CD4-positive, alpha-beta T cell treated with Interleukin-2 at 100 ng/mL for 4 hours (primary cell): ENCODE measurements around the gene PDE7B.

Experiments
- DNase-seq: peaks from one replicate; pipeline ENCODE4 v3.0.0-alpha.2; 2020; ENCODE audit warnings: low spot score

Gene PDE7B

GRCh38 chr6:136155191-136155590, 303.7 kb downstream of the PDE7B start:
- no peak for DNase-seq

DNA sequence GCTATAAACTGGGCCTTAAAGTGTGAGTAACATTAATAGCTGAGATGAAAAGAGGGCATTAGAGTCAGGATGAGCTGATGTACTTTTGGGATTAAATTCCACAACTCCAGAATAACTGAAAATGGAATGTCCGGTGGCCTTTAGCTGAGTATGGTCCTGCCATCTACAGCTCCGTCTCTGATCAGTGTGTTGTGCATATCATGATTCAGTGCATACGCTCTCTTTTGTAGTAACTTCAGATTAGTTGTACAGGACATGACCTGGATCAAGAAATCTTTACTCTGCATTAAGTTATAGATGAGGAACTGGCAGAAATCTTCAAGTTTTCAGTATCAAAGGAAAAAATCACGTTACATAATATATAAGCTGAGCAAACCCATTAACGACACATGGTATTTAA, 306.2 kb downstream of the PDE7B start:
- DNase-seq, result no peak

DNA sequence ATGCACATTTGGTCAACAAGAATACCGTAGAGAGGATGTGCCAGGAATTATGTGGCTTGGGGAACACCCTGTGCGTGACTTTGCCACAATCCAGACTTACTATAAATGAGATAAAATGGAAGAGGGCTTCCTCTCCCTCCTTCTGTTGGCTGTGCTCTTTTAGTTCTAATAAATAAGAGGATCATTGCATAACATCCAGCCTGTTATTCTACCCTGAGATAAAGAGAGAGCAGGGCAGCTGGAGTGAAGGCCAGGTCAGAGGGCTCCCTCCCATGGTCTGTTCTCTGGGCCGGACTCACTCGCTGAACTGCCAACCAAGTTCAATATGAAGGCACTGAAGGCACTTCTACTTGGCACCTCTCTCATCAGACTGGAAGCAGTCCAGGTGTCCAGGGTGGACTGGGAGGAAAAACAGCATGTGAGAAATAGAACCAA, 306.9 kb downstream of the PDE7B start:
- DNase-seq, result no peak

DNA sequence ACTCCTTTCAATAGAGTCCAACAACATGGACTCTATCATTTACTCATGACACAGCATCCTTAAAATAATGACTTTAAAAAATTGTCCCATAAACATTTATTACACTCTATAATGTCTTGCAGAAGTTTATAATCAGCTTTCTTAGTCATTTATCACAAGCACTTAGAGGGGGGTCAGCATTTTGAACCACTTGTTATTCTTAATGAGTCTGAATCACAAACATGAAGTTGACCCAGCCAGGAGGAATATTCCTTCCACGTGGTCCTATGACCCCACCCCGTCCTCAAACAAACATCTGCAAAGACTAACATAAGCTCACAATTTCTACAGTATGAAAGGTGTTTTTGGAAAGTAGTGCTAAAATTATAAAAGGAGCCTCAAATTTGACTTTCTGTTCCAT, 307.5 kb downstream of the PDE7B start:
- DNase-seq, result no peak

DNA sequence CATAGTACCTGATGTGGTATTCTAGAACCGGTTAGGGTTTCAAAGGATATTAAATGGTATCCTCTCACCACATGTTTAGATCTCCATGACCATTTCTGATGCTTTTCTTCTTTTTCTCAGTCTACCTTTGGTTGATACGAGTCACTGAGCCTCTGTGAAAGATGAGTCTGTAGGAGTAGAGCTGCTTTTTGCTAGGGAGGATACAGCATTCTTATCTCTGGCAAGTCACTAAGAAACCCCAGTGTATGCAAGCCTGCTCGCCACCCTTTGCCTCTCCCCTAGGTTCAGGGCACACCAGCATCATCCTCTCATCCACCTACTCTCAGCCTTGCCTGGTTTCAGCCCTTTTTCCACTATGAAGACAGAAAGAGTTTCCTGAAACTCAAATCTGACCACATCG, 308.7 kb downstream of the PDE7B start:
- DNase-seq, result no peak

- DNase-seq, result no peak
These were observed 310.4 kb downstream of the PDE7B start for GRCh38 chr6:136161950-136162349.

GRCh38 chr6:136163260-136163659, 311.8 kb downstream of the PDE7B start:
- DNase-seq, result no peak

DNA sequence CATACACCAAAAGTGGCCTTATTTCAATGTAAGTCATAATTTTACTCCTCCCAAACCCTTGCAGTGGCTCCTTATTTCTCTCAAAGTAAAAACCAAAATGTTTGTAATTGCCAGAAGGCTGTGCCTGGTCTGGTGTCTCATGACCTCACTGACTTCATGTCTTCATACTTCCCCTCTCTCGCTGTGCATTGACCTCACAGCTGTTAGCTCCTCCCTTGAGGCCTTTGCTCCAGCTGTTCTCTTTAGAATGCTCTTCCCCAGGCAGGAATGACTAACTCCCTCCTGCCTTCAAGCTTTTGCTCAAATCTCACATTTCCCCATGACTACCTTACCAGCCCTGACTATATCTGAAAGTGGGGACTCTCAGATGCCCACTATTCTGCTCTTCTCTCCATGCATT, 315.3 kb downstream of the PDE7B start:
- DNase-seq, result no peak

DNA sequence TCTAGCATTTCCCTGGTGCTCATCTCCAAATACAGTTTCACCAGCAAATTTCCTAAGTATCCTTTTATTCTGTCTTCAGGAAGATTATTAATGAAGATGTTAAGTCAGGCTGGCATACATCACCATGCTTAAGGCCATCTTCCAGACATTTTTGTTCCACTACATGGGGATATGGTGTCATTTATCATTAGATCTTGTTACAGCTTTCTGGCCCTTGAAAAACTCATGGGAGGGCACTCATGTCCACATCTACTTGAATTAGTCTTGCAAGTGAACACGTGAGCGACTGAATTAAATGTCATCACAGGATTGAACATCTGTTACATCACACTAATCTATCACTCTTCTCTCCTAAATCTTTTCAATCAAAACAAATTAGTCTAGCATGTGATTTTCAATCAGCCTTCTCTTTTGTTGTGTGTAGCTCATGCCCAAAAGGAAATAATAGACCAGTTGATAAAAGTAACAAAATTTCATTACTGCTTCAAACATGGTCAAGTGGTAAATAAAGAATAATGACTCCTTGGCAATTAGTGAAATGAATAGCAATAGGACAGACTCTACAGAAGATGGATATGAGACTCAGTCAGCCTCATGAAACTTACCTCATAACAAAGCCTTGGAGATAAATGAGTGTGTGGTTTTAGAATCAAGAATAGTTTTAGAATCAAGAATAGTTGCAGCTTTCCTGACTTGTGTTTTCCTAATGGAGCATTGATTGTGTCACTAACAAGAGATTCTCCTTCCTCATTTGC, 318.1 kb downstream of the PDE7B start:
- no peak for DNase-seq

DNA sequence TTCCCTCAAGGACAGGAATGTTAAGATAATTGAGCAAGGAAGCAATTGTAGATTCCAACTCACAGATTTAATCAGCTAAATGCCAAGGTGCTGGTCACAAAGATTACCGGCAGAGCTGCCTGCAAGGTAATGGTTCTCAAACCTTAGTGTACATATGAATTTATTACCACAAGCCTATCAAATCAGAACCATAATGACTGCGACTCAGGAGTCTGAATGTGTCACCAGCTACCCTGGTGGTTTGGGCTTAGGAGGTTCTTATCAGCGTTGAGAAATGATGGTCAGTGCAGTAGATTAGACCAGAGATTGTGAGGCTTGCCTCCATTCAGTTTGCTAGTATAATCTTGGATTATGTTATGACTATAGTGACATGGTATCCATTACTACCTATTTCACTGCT, 319.7 kb downstream of the PDE7B start:
- no peak for DNase-seq

GRCh38 chr6:136173519-136174507, 322.3 kb downstream of the PDE7B start:
- DNase-seq, result no peak

GRCh38 chr6:136174510-136174909, 323.0 kb downstream of the PDE7B start:
- DNase-seq, result no peak

GRCh38 chr6:136175873-136176272, 324.4 kb downstream of the PDE7B start:
- no peak for DNase-seq

DNA sequence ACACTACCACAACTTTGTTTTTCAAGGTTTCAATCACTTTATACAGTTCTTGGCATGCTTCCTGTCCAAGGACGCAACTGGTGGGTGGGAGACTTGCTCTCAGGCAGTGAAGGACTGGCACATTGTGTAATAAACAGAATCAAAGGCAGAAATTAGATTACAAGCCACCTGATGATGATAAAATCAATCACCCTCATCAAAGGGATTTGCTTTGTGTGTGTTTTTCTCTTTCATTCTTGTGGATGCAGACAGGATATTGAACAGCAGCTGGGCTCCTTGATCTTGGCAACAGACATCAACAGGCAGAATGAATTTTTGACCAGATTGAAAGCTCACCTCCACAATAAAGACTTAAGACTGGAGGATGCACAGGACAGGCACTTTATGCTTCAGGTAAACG, 327.2 kb downstream of the PDE7B start:
- no peak for DNase-seq

DNA sequence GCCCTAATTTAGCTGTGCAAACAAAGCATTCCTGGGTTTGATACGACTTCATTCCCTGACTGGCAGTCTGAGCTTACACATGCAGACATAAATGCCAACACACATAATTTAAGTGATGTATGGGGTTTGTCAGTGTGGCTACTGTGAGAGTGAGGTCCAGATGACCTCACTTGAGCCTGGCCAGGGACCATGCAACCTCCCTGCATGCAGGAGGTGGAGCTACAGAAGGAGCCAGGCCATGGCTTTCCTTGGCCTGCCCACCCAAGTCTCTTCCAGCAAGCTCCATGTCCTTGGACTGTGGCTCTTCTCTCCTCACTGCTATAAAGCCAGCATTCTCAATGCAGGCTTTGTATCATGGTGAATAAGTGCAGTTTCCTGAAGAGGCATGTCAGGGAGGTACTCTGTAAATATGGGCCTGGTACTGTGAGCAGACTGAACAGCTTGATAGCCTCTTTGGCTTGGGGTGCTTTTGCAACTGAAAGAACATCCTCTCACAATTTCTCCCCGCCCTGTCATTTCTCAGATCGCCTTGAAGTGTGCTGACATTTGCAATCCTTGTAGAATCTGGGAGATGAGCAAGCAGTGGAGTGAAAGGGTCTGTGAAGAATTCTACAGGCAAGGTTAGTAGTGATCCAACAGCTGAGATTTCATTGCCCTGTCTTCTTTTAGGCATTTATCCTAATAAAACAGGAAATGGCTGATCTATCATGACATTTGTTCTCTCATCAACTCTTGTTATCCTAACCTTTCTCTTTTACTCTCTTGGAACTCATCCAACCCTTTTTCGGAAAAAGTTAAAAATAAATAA, 329.4 kb downstream of the PDE7B start:
- DNase-seq, result no peak

DNA sequence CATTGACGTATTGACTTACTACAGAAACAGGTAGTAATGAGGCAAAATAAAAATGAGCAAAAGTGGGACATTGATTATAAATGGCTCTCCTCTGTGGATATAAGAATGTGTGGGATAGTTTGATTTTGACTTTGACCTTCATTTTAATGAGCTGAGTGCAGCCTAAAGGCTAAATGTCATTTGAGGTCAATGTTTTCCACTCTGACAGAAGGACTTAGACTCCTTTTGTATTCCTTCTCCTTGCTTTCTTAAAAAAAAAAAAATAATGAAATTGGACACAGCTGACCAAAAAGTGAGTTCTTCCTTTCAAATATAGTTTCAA, 330.0 kb downstream of the PDE7B start:
- no peak for DNase-seq

- no peak for DNase-seq
These were observed 330.4 kb downstream of the PDE7B start for GRCh38 chr6:136181861-136182260.

- no peak for DNase-seq
These were observed 333.2 kb downstream of the PDE7B start for GRCh38 chr6:136184738-136185137.

GRCh38 chr6:136186363-136186762, 334.9 kb downstream of the PDE7B start:
- no peak for DNase-seq

GRCh38 chr6:136188486-136188885, 337.0 kb downstream of the PDE7B start:
- DNase-seq, result no peak

GRCh38 chr6:136189104-136189503, 337.6 kb downstream of the PDE7B start:
- no peak for DNase-seq

- DNase-seq, result no peak
These were observed 340.3 kb downstream of the PDE7B start for GRCh38 chr6:136191606-136192312.
